ENCODE measurements around the gene HBZ.
"Not testable (repeated sequence)": the region's sequence is repeated elsewhere in the genome, so short reads cannot be mapped to it uniquely, and the experiment has no call there.

The HBZ gene

GRCh38 chr16:177981-178667 is 25.7 kb downstream of the HBZ start:
- in situ Hi-C loops (cut with MboI; ENCODE audit: low sequenced_read_pairs), result no loop called here

- in situ Hi-C loops (cut with MboI; ENCODE audit: low sequenced_read_pairs), result no loop called here
Observed at GRCh38 chr16:178668-179015, 26.2 kb downstream of the HBZ start.

GRCh38 chr16:179211-180092 is 27.0 kb downstream of the HBZ start:
- in situ Hi-C loops (cut with MboI; ENCODE audit: low sequenced_read_pairs), result loop anchor here (5.0 kb wide), 1 partner anchor 62 kb away; no protein-coding TSS in a partner anchor

- in situ Hi-C loops (cut with MboI; ENCODE audit: low sequenced_read_pairs), result loop anchor here (5.0 kb wide), 1 partner anchor 63 kb away; no protein-coding TSS in a partner anchor
Observed at GRCh38 chr16:180101-180675, 27.7 kb downstream of the HBZ start, which contains the start of gene HBQ1. Gene HBQ1, plus strand, starts transcription at chr16:180459. Its CDS starts 28 bp downstream, at chr16:180487.

DNA sequence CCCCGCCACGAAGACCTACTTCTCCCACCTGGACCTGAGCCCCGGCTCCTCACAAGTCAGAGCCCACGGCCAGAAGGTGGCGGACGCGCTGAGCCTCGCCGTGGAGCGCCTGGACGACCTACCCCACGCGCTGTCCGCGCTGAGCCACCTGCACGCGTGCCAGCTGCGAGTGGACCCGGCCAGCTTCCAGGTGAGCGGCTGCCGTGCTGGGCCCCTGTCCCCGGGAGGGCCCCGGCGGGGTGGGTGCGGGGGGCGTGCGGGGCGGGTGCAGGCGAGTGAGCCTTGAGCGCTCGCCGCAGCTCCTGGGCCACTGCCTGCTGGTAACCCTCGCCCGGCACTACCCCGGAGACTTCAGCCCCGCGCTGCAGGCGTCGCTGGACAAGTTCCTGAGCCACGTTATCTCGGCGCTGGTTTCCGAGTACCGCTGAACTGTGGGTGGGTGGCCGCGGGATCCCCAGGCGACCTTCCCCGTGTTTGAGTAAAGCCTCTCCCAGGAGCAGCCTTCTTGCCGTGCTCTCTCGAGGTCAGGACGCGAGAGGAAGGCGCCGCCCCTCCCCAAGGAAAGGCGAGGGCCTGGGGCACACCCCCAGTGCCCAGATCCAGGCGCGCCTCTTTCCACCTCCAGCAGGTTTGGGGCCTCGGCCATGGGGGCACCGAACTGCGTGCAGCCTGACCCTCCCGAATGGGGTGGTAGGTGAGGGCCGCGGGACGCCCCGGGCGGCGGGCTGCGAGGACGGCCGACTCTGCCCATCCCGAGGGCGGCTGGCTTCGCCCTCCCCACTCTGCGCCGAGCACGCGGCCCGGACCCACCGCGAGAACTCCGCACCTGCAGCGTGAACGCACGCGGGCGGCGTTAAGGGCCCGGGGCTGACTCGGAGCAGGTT is 28.5 kb downstream of the HBZ start:
- in situ Hi-C loops (cut with MboI; ENCODE audit: low sequenced_read_pairs), result loop anchor here (5.0 kb wide), 1 partner anchor 64 kb away; no protein-coding TSS in a partner anchor

- in situ Hi-C loops (cut with MboI; ENCODE audit: low sequenced_read_pairs), result loop anchor here (5.0 kb wide), 1 partner anchor 64 kb away; no protein-coding TSS in a partner anchor
Observed at GRCh38 chr16:181565-182021, 29.1 kb downstream of the HBZ start.

DNA sequence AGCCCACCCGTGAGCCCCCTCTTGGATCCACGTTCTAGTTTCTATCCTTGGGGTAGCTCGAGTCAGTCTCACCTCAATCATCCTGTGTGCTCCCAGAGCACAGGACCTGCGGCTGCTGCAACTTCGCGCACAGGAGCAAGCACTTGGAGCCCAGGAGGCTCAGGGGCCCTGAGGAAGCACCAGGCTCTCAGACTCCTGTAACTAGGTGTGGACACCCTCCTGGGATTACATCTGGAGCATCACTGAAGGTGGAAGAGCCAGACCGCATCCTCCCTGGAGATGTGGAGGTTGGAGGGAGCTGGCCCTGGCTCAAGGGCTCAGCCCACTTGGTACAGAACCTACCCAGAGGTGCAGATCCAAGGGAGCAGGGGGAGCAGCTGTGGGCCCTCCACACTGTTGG is 30.6 kb downstream of the HBZ start:
- in situ Hi-C loops (cut with MboI; ENCODE audit: low sequenced_read_pairs), result loop anchor here (5.0 kb wide), 1 partner anchor 66 kb away; no protein-coding TSS in a partner anchor

- in situ Hi-C loops (cut with MboI; ENCODE audit: low sequenced_read_pairs), result no loop called here
Observed at GRCh38 chr16:185213-185612, 32.8 kb downstream of the HBZ start.

GRCh38 chr16:185691-186090 is 33.2 kb downstream of the HBZ start:
- in situ Hi-C loops (cut with MboI; ENCODE audit: low sequenced_read_pairs), result no loop called here

DNA sequence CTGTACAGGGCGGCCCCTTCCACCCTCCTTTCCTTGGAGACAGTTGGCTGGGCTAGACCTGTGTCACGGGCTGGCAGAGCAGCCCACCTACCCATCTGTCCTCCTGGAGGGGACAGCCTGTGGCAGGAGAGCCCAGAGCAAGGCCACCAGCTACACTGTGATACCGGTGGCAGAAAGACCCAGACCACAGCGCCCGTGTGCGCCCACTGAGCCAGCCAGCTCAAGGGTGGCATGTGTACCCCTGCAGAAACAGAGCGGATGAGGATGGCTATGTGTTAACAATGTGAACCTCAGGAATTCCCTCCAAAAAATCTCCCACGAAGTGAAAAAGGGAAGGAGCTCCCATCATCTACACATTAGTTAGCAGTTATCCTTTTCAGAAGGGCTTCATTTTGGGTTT is 34.9 kb downstream of the HBZ start:
- in situ Hi-C loops (cut with MboI; ENCODE audit: low sequenced_read_pairs), result no loop called here

DNA sequence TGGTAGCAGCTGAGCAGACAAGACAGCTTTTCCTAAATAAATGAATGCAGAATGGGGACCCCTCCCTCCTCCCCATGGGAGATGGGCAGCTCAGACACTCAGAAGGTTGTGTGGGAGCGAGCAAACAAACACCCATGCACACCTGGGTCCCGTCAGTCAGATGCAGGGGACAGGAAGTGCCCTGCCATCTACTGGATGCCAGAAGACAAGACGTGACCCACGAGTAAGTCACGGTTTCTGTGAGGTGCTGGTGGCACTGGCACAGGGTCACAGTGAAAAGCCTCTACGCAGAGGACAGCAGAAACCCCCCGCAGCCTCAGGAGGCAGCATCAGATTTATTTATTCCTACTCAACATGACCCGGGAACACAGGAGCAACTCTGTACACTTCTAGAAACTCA is 36.2 kb downstream of the HBZ start:
- in situ Hi-C loops (cut with MboI; ENCODE audit: low sequenced_read_pairs), result no loop called here

GRCh38 chr16:189604-190186 is 37.3 kb downstream of the HBZ start:
- in situ Hi-C loops (cut with MboI; ENCODE audit: low sequenced_read_pairs), result no loop called here

GRCh38 chr16:191831-192230 is 39.4 kb downstream of the HBZ start:
- in situ Hi-C loops (cut with MboI; ENCODE audit: low sequenced_read_pairs), result no loop called here

DNA sequence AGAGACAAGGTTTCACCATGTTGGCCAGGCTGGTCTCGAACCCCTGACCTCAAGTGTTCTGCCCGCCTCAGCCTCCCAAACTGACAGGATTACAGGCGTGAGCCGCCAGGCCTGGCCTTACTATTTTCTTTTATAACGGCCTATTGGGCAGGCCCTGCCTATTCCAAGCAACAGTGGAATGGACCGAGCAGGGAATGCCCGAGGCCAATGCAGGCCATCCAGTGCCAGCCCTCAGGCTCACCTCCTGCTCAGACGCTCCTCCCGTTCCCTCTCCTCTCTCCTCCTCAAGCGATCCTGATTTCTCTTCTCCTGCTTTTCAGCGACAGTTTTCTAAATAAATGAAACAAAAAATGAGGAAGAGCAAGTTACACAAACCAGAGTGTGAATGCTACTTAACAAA is 40.2 kb downstream of the HBZ start:
- in situ Hi-C loops (cut with MboI; ENCODE audit: low sequenced_read_pairs), result no loop called here

DNA sequence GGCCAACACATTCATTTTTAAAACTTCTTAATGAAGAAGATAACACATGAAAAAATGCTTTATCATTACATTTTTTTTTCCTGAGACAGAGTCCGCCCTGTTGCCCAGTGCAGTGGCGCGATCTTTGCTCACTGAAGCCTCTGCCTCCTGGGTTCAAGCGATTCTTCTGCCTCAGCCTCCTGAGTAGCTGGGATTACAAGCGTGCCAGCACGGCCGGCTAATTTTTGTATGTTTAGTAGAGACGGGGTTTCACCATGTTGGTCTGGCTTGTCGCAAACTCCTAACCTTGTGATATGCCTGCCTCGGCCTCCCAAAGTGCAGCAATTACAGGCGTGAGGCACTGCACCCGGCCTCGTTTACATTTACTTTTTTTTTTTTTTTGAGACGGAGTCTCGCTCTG is 41.0 kb downstream of the HBZ start:
- in situ Hi-C loops (cut with MboI; ENCODE audit: low sequenced_read_pairs), result no loop called here

- in situ Hi-C loops (cut with MboI; ENCODE audit: low sequenced_read_pairs), result no loop called here
Observed at GRCh38 chr16:194516-194915, 42.1 kb downstream of the HBZ start.

DNA sequence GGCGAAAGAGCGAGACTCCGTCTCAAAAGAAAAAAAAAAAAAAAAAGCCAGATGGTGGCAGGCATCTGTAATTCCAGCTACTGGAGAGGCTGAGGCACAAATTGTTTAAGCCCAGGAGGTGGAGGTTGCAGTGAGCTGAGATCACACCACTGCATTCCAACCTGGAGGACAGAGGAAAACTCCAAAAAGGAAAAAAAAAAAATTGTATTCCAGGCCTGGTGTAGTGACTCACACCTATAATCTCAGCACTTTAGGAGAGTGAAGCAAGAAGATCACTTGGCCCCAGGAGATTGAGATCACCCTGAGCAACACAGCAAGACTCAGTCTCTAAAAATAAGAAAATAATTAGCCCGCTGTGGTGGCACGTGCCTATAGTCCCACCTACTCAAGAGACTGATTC is 47.9 kb downstream of the HBZ start:
- in situ Hi-C loops (cut with MboI; ENCODE audit: low sequenced_read_pairs), result no loop called here

GRCh38 chr16:203246-203645 is 50.8 kb downstream of the HBZ start:
- in situ Hi-C loops (cut with MboI; ENCODE audit: low sequenced_read_pairs), result no loop called here

DNA sequence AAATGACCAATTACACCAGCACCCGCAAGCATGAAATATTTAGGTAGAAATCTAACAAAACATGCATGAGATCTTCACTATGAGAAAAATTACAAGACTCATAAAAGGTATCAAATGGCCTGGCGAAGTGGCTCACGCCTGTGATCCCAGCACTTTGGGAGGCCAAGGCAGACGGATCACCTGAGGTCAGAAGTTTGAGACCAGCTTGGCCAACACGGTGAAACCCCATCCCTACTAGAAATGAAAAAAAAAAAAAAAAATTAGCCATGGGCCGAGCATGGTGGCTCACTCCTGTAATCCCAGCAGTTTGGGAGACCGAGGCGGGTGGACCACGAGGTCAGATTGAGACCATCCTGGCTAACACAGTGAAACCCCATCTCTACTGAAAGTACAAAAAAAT is 51.6 kb downstream of the HBZ start:
- in situ Hi-C loops (cut with MboI; ENCODE audit: low sequenced_read_pairs), result not testable (repeated sequence)
